Activated CD4-positive, alpha-beta T cell treated with anti-CD3 and anti-CD28 coated beads, Interleukin-2, amount 50 U/mL, for 4 hours (primary cell): ENCODE results near the gene KCNK7.

Experiments
- DNase-seq, 2 experiments: peaks; one replicate each; pipeline ENCODE4 v3.0.0-alpha.2; 2020

KCNK7 gene

DNA sequence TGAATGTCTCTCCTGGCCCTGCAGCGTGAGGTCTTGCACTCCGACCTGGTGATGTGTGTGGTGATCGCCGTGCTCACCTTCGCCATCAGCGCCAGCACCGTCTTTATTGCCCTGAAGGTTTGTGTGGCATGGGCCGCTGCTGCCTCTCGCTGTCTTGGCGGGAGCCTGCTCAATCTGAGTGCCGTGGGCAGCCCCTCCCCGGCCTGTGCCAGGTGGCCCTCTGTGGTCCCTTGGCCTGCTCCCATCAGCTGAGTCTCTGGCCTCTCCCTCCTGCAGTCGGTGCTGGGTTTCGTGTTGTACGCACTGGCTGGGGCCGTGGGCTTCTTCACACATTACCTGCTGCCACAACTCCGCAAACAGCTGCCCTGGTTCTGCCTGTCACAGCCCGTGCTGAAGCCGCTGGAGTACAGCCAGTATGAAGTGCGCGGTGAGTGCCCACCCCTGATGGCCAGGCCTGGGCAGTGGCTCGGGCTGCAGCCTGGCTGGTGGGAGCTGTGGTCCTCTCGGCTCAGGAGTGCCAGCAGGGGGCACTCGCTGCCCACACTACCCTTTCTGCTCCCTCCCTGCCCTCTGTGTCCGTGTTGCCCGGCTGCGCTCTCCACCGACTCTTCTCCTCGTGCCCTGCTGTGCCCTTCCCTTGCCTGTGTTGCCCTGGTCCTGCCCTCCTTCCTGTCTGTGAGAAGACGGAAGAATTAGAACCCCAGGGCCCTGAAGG lies 30.2 kb upstream of the KCNK7 start:
- peak in 1 of 2 experiments; percentile 41 for DNase-seq

GRCh38 chr11:65624931-65625627 lies 29.5 kb upstream of the KCNK7 start:
- DNase-seq = no peak

GRCh38 chr11:65623852-65624616 lies 28.4 kb upstream of the KCNK7 start:
- DNase-seq = no peak

DNA sequence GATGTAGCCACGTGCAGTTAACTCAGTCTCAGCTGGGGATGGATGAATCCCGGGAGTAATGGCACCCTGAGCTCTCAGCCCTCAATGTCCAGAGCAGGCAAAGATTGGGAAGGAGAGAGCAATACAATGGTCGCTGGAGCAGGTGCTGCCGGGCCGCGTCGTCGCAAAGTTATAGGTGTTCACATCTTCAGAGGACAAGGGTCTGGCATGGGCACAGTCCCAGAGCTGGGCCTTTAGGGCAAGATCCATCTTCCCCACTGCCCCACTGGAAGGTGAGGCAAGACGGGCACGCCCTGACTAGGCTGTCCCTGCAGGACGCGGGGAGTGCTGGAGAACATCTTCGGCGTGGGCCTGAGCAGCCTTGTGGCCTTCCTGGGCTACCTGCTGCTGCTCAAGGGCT lies 27.6 kb upstream of the KCNK7 start:
- no peak for DNase-seq

DNA sequence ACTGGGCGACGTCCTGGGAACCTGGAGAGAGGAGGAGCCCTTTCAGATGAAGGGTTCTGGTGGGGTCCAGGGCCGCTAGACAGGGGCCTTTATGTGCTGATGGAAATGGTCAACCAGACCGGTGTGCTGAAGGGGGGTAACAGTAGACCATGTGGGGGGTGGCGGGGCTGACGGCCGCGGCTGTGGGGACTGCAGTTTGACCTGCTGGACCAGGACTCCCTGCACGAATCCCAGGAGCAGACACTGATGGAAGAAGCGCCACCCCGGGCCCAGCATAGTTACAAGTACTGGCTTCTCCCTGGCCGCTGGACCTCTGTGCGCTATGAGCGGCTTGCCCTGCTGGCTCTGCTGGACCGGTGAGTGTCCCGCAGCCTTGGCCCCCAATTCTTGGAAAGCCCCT lies 26.4 kb upstream of the KCNK7 start:
- no peak for DNase-seq

- no peak for DNase-seq
Measured at GRCh38 chr11:65621460-65621859, 25.9 kb upstream of the KCNK7 start.

GRCh38 chr11:65620666-65621065 lies 25.1 kb upstream of the KCNK7 start:
- no peak for DNase-seq

DNA sequence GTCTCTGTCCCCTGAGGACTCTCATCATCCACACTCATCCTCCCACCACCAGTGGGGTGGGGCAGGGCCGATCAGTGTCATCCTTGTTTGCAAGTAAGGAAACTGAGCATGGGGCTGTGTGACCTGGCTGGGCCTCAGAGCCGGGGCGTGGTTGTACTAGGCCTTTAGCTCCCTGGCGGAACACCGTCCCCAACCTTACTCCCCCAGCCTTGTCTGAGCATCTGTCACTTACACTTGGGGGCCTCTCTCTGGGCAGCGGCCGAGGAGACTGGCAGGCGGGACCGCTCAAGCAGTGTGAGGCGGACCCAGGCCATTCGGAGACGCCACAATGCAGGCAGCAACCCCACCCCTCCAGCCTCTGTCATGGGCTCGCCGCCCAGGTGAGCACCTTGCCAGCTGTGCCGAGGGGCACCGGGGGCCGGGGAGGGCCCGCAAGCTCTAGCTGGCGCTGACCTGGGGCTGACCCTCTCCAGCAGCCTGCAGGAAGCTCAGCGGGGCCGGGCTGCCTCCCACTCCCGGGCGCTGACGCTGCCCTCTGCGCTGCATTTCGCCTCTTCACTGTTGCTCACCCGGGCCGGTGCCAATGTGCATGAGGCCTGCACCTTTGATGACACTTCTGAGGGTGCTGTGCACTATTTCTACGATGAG lies 23.8 kb upstream of the KCNK7 start:
- DNase-seq = no peak

DNA sequence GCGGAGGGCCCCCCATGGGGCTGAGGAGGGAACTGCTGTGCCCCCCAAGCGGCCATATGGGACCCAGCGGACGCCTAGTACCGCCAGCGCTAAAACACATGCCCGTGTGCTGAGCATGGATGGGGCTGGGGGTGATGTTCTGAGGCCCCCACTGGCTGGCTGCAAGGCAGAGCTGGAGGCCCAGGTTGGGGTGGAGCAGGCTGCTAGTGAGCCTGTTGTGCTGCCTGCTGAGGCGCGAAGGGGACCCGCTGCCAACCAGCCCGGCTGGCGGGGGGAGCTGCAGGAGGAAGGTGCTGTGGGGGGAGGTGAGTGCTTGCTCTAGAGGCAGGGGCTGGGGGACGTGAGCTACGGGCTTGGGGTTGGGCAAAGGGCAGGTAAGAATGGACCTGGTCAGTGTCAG lies 23.2 kb upstream of the KCNK7 start:
- no peak for DNase-seq

DNA sequence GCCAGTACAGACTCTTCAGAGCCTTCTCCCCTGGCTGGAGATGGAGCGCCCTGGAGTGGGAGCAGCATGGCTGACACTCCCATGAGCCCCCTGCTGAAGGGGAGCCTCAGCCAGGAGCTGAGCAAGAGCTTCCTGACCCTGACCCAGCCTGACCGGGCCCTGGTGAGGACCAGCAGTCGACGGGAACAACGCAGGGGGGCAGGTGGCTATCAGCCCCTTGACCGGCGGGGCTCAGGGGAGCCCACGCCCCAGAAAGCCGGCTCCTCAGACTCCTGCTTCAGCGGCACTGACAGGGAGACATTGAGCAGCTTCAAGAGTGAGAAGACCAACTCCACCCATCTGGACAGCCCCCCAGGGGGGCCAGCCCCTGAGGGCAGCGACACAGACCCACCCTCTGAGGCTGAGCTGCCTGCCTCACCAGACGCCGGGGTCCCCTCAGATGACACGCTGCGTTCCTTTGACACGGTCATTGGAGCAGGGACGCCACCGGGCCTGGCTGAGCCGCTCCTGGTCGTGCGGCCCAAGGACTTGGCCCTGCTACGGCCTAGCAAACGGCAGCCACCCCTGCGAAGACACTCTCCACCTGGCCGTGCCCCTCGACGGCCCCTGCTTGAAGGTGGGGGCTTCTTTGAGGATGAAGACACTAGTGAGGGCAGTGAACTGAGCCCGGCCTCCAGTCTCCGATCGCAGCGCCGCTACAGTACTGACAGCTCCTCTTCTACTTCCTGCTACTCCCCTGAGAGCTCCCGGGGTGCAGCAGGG lies 22.6 kb upstream of the KCNK7 start:
- no peak for DNase-seq

DNA sequence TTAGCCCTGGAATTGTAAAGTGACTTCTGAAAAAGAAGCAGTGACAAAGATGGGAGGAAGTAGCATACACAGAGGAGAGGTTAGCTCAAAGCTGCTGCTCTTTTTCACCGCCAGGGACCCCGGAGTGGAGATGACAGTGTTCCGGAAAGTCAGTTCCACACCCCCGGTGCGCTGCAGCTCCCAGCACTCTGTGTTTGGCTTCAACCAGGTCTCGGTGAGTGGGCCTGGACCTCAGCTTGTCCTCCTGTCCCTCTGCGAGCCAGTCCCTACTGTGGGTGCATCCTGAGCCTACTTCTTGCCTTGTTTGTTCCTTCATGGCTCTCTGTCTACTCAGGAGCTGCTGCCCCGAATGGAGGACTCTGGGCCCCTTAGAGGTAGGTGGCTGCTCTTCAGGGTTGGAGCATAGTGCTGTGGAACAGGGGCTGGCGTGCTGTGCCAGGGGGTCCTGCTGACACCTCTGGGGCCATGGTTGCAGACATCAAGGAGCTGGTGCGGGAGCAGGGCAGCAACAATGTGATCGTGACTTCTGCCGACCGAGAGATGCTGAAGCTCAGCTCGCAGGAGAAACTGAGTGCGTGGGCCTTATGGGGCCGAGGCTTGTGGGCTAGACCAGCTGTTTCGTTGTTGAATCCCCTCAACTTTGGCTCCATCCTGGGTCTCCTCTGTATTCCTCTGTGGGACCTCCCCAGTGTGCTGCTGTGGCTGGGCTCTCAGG lies 21.7 kb upstream of the KCNK7 start:
- DNase-seq = no peak

GRCh38 chr11:65616575-65617001 lies 21.0 kb upstream of the KCNK7 start:
- DNase-seq = no peak

GRCh38 chr11:65615950-65616574 lies 20.5 kb upstream of the KCNK7 start:
- DNase-seq = no peak

GRCh38 chr11:65615229-65615949 lies 19.8 kb upstream of the KCNK7 start, which contains the start of gene PCNX3:
Gene PCNX3 (plus strand): TSS chr11:65615776. CDS start chr11:65616312, 536 bp downstream.
- DNase-seq = peak; percentile 100

- no peak for DNase-seq
Measured at GRCh38 chr11:65613091-65613928, 17.7 kb upstream of the KCNK7 start.

- no peak for DNase-seq
Measured at GRCh38 chr11:65612691-65613090, 17.1 kb upstream of the KCNK7 start.

- DNase-seq = no peak
Measured at GRCh38 chr11:65611758-65612603, 16.4 kb upstream of the KCNK7 start.

- no peak for DNase-seq
Measured at GRCh38 chr11:65611028-65611757, 15.6 kb upstream of the KCNK7 start.
